Upper lobe of left lung (tissue), 6 donors: Measurements from ENCODE around the gene SUPT6H. TPM values are rescaled to one million over a fixed set of nuclear protein-coding genes. Genes with fewer than 3 reads are reported as not detected.
"Not testable (repeated sequence)": the region's sequence is repeated elsewhere in the genome, so short reads cannot be mapped to it uniquely, and the experiment has no call there.

Experiments used
- ATAC-seq, 2 donors: fragments of 200-7000 bp; cut with Tn5 transposase; one replicate each; pipeline ENCODE4 v1.9.1; 2022; ENCODE audit warnings: mild to moderate bottlenecking in 2 of 2, moderate library complexity in 2 of 2; ENCODE audit not compliant: low FRiP score in 2 of 2
- DNase-seq, 2 donors: peaks; one replicate each; pipeline ENCODE4 v3.0.0-alpha.2; 2019 to 2020
- H3K27ac ChIP-seq, 4 donors: fragments of 200-600 bp; sonication (generic); one replicate each; pipeline ENCODE4 v1.5.1; 2016 to 2019
- H3K27me3 ChIP-seq, 4 donors: fragments of 200-600 bp; sonication (generic); one replicate each; pipeline ENCODE4 v1.5.1; 2017 to 2019
- H3K36me3 ChIP-seq, 4 donors: fragments of 200-600 bp; sonication (generic); one replicate each; pipeline ENCODE4 v1.5.1; 2016 to 2019
- H3K4me1 ChIP-seq, 4 donors: fragments of 200-600 bp; sonication (generic); one replicate each; pipeline ENCODE4 v1.5.1; 2018 to 2019
- H3K4me3 ChIP-seq, 4 donors: fragments of 200-600 bp; sonication (generic); one replicate each; pipeline ENCODE4 v1.5.1; 2017 to 2019; ENCODE audit warnings: mild to moderate bottlenecking in 2 of 4, moderate library complexity in 1 of 4
- H3K9me3 ChIP-seq, 4 donors: fragments of 200-600 bp; sonication (generic); one replicate each; pipeline ENCODE4 v1.5.1; 2018 to 2019
- EP300 ChIP-seq, 4 donors: sonication (generic); formaldehyde crosslinking; IDR thresholded peaks; one replicate each; pipeline ENCODE4 v1.5.1; 2017; ENCODE audit warnings: antibody characterized with exemption in 4 of 4, control low read depth in 2 of 4
- POLR2A ChIP-seq, 4 donors: fragments of 450-650 bp; IDR thresholded peaks; one replicate each; pipeline ENCODE4 v1.5.1; 2016 to 2017; ENCODE audit warnings: antibody characterized with exemption in 4 of 4, mild to moderate bottlenecking in 2 of 4
- POLR2AphosphoS5 ChIP-seq, 2 donors: sonication (generic); formaldehyde crosslinking; IDR thresholded peaks; one replicate each; pipeline ENCODE4 v1.5.1; 2017; ENCODE audit warnings: antibody characterized with exemption in 2 of 2
- WGBS, 2 donors: methylation state at CpG; one replicate each; pipeline ENCODE4 v1.1.5; 2017 to 2018; 5-methylcytosine and 5-hydroxymethylcytosine counted together
- total RNA-seq, 6 donors: library from RNA; depleted of rRNA in 4 of 6; stranded (reverse); fragments of >200 nt in 4 of 6; gene quantifications; one replicate each; pipeline versions ENCODE4 v1.1.0 to v1.2.1, GENCODE V29; 2016 to 2021
- TF ChIP-seq, protein P1 (sequence below), 6 experiments: fragments of 450-650 bp in 4 of 6; fragments of 200-600 bp in 2 of 6; sonication (generic) in 2 of 6; IDR thresholded peaks; one replicate each; pipeline ENCODE4 v1.5.1; 2016 to 2019; ENCODE audit warnings: antibody characterized with exemption in 6 of 6
- donor health status: DM: no; HTN: no; CAD: no; lungs with moderate emphysema.
- donor health status: DM: no; HTN: yes; CAD: no; lungs with severe emphysema.

SUPT6H gene
- total RNA-seq, 6 donors from 2014 or later, result 57.3 to 128 (median 71.5) TPM

- Histone ChIP-seq H3K27me3 (no peaks in the 10 kb centered on the region), H3K4me1 (peaks cover 55 to 87% (median 78%) of the 10 kb centered on the region in 4 donors), H3K9me3 (no peaks in the 10 kb centered on the region), H3K36me3 (peaks cover 10 to 45% (median 33%) of the 10 kb centered on the region in 4 donors), H3K27ac (peak overlapping the region; percentile 81 to 92 (median 88)), H3K4me3 (peak overlapping the region; percentile 70 to 99 (median 95))
- DNase-seq, result no peak
- 3 to 7% methylated on average over 29 to 30 of the region's 30 CpGs for WGBS, 2 donors
- TF ChIP-seq, protein P1, sequence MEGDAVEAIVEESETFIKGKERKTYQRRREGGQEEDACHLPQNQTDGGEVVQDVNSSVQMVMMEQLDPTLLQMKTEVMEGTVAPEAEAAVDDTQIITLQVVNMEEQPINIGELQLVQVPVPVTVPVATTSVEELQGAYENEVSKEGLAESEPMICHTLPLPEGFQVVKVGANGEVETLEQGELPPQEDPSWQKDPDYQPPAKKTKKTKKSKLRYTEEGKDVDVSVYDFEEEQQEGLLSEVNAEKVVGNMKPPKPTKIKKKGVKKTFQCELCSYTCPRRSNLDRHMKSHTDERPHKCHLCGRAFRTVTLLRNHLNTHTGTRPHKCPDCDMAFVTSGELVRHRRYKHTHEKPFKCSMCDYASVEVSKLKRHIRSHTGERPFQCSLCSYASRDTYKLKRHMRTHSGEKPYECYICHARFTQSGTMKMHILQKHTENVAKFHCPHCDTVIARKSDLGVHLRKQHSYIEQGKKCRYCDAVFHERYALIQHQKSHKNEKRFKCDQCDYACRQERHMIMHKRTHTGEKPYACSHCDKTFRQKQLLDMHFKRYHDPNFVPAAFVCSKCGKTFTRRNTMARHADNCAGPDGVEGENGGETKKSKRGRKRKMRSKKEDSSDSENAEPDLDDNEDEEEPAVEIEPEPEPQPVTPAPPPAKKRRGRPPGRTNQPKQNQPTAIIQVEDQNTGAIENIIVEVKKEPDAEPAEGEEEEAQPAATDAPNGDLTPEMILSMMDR (IDR thresholded peaks at IDR 0.05), result no peak
- no peak for TF ChIP-seq POLR2A (IDR thresholded peaks at IDR 0.05)
- TF ChIP-seq EP300 (IDR thresholded peaks at IDR 0.05), result no peak
- no peak for TF ChIP-seq POLR2AphosphoS5 (IDR thresholded peaks at IDR 0.05)
- no peak for ATAC-seq
Observed at GRCh38 chr17:28720247-28720996, 58.4 kb downstream of the SUPT6H start.

- Histone ChIP-seq H3K4me1 (peaks cover 61 to 89% (median 81%) of the 10 kb centered on the region in 4 donors), H3K4me3 (peak overlapping the region in 3 of 4 donors; percentile 70 to 96 (median 94)), H3K36me3 (peaks cover 10 to 44% (median 33%) of the 10 kb centered on the region in 4 donors), H3K27ac (peak overlapping the region in 2 of 4 donors; percentile 39 to 81)
- H3K9me3 ChIP-seq, ATAC-seq, H3K27me3 ChIP-seq: not testable (repeated sequence)
- 35 to 41% methylated on average over 19 of the region's 19 CpGs for WGBS, 2 donors
- DNase-seq, result peak in 1 of 2 donors; percentile 58
Observed at GRCh38 chr17:28720997-28721329, 59.0 kb downstream of the SUPT6H start.

DNA sequence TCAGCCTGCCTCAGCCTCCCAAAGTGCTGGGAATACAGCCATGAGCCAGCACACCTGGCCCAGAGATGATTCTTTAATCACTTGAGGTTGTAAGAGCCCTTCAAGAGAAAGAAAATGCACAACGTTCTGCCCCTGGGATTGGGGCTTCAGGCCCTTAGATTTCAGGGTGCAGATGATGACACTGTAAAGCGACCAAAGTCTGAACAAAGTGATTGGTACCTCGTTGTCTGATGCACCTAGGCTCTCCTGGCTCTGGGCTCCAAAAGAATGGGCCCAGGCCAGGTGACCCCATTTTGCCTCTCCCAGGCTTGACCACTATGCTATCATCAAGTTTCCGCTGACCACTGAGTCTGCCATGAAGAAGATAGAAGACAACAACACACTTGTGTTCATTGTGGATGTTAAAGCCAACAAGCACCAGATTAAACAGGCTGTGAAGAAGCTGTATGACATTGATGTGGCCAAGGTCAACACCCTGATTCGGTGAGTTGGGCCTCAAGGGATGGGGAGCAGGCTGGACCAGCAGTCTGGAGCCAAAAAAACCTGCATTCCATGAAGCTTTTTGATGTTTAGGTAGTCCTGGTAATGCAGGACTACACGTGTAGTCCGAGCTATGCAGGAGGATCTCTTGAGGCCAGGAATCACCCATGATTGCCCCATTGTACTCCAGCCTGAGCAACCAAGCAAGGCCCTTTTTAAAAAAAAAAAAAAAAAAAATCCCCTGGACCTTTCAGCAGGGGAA, 60.6 kb downstream of the SUPT6H start:
- peaks cover 10 to 44% (median 33%) of the 10 kb centered on the region in 4 donors for H3K36me3 ChIP-seq
- TF ChIP-seq EP300 (IDR thresholded peaks at IDR 0.05), result no peak
- no peak for TF ChIP-seq POLR2A (IDR thresholded peaks at IDR 0.05)
- TF ChIP-seq, protein P1 (IDR thresholded peaks at IDR 0.05), result no peak
- TF ChIP-seq POLR2AphosphoS5 (IDR thresholded peaks at IDR 0.05), result no peak
- H3K27me3 ChIP-seq, result no peaks in the 10 kb centered on the region
- H3K4me3 ChIP-seq, result peak overlapping the region in 1 of 4 donors; percentile 94
- H3K4me1 ChIP-seq, result peaks cover 60 to 89% (median 77%) of the 10 kb centered on the region in 4 donors
- ATAC-seq (no peak), DNase-seq (no peak)
- WGBS, 2 donors, result 66 to 71% methylated on average over 6 to 7 of the region's 7 CpGs
- no peaks in the 10 kb centered on the region for H3K9me3 ChIP-seq
- peak overlapping the region in 1 of 4 donors; percentile 81 for H3K27ac ChIP-seq

- no peaks in the 10 kb centered on the region for H3K27me3 ChIP-seq
- peaks cover 55 to 89% (median 76%) of the 10 kb centered on the region in 4 donors for H3K4me1 ChIP-seq
- H3K36me3 ChIP-seq, result peaks cover 10 to 44% (median 33%) of the 10 kb centered on the region in 4 donors
- H3K9me3 ChIP-seq, result no peaks in the 10 kb centered on the region
- DNase-seq (no peak), ATAC-seq (no peak)
- 77 to 83% methylated on average over 6 of the region's 6 CpGs for WGBS, 2 donors
- TF ChIP-seq, protein P1 (IDR thresholded peaks at IDR 0.05), result no peak
- TF ChIP-seq POLR2A (IDR thresholded peaks at IDR 0.05), result no peak
- TF ChIP-seq EP300 (IDR thresholded peaks at IDR 0.05), result no peak
- H3K4me3 ChIP-seq, result no peak overlapping the region
- peak overlapping the region in 1 of 4 donors; percentile 81 for H3K27ac ChIP-seq
Observed at GRCh38 chr17:28723159-28723835, 61.3 kb downstream of the SUPT6H start.
